T-helper 1 cell (primary cell): ENCODE measurements around the gene SLC7A6.

ENCODE experiments used
- DNase-seq, 5 donors: peaks; one replicate each; pipeline ENCODE4 v3.0.0-alpha.2; 2012 to 2020
- total RNA-seq, 4 donors: gene quantifications; one replicate each; lab custom pipeline; 2026; lab: John Stamatoyannopoulos, UW

SLC7A6 gene
- 199 to 318 (median 270) reads per million in 4 donors for total RNA-seq

DNA sequence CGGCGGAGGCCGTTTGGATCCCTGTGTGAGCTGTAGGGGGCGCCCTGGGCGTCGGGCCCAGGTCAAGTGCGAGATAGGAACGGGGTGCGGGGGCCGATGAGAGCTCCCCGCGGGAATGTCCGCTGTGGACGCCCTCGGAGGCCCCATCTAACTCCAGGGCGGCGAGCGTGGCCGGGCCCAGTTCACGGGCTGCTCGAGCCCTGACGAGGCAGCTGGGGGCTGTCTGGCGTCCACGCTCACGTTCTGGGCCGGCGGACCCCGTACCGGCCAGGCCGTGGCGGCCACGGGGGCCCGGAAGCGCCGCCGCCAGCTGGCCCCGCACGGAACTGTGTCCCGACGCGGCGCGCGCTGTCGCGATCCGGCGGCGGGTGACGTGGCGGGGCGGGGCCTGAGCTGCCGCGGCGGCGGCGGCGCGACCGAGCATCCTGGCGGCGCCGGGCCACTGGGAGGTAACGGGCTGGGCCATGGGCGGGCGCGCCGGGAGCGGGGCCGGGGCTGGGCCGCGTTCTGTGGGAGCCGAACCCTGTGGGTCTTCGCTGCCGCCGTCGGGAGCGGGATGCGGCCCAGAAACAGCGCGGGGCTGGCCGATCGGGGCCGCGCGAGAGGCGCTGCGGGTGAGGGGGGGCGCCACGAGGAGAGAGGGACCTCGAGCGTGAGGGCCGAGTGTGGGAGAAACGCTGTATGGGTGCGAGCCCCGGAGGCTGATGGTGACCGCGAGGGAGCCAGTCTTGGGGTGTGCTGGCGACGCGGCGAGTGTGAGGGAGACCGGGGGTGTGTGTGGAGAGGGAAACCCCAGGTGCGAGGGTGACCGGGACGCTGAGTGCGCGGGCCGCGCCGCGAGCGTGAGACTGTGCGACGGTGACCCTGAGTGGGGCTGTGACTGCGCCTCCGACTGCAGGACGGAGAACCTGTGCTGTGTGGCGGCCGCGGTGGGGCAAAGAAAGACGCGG lies at the start of gene SLC7A6:
Gene SLC7A6, plus strand, starts transcription at position 399 of the 950 bp plus-strand sequence. CDS start 10,201 bp downstream, outside the sequence.
- DNase-seq, result peak; percentile 70 to 88 (median 77)

DNA sequence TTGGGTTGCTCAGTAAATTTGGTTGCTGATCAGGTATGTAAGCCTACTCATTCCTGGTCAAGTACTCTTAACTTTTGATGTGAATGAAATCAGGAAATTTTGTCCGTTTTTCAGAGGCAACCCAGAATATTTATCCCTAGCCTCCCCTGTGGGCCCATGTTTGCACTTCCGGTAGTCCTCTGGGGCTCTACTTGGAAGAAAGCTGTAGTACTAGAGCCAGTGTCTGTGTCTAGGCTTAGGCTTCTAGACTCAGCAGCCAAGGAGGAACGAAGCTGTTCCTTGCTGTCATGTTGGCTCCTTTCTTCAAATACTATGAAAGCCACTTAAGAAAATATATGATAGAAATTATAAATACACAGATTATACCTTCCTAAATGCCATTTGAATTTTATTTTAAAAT lies 49.6 kb upstream of the SLC7A6 start:
- DNase-seq, result no peak

DNA sequence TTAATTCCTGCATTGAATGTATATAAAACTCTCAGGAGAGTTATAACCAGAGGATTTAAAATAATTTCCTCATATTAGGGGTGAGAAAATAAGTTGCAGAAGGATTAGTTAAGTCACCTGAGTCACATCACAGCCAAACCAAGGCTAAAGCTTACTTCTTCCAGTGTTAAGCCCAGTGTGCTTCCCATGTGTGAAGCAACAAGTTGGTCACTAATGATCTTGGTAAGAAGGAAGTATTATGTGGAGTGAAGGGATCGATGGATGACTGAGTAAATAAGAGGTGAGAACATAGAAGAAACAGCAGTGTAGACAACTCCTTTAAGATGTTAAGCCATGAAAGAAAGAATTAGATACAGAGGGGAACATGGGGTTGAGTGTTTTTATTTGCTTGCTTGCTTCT lies 49.0 kb upstream of the SLC7A6 start:
- no peak for DNase-seq

DNA sequence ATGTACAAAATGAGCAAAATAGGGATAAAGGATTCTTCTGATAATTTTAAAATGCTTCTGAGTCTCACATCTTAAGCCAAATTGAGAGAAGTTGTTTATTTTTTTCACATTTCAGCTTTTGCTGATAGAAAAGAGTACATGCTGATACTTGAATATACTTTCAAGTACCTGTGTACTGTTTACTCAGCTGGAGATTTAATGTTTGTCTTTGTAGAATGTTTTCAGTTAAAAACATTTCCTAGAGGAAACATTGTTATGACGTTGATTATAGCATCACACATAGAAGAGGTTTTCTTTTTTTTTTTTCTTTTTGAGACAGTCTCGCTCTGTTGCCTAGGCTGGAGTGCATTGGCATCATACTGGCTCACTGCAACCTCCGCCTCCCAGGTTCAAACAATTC lies 48.1 kb upstream of the SLC7A6 start:
- DNase-seq, result no peak

DNA sequence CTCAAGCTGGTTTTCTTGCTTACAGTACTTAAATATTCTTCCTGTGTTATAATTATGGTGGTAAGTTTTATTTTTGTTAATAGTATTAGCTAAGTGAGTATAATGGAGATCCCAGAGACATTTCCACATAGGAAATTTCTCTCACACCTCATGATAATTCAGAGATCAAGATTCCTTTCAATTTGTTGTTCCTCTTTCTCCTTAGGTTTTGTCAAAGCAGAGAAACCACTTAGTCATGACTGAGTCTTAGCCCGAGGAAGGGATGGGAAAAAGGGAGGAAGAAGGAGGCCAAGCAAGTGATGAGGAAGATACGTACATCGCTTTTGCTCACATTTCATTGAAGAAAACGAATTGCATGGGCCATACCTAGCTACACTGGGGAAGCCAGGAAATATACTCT lies 46.8 kb upstream of the SLC7A6 start:
- DNase-seq, result no peak

DNA sequence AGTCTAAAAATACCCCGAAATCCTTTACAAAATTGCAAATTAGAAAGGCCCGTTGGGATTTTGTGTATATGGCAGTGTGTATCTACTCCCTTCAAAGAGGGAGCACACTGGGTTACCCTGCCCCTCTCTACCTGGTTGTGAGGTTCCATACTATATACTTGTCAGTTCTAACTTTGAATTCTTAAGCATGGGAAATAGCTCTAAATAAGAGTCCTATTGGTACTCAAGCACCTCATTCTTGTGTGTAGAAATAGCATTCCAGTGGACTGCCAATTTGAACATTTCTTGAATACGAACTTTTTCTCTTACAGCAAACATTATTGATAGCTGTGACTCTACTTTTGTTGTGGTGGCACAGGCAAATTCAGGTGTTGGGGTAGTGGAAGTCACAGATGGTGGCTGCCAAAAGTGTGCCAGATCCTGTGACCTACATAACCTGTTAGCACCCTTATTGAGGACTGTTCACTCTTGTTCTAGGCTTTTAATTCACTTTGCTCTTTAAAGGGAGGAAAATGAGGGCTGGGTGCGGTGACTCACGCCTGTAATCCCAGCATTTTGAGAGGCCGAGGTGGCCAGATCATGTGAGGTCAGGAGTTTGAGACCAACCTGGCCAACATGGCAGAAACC lies 44.5 kb upstream of the SLC7A6 start:
- no peak for DNase-seq

DNA sequence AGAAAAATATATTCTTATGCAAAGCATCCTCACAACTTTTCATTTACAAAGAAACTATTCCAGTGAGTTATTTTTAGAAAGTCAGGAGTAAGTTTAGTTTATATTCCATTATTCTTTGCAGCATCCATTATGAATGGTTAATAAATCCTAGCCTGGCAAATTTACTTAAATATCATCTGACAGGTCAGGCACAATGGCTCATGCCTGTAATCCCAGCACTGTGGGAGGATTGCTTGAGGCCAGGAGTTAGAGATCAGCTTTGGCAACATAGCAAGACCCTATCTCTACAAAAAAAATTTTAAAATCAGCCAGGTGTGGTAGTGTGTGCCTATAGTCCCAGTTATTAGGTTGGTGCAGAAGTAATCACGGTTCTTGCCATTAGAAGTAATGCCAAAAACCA lies 41.3 kb upstream of the SLC7A6 start:
- no peak for DNase-seq

DNA sequence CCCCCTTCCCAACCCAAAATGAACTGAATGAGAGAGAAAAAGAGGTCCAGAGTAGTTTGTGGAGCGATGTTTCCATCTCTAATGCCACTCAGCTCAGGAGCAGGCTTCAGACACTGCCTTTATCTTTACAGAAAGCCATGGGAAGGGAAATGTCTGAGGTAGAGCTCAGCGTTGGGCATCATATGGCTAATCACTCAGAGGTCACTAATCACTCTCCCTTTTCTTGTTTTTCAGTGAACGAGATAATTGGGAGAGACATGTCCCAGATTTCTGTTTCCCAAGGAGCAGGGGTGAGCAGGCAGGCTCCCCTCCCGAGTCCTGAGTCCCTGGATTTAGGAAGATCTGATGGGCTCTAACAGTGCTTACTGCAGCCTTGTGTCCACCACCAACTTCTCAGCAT lies 38.2 kb upstream of the SLC7A6 start:
- DNase-seq, result no peak

DNA sequence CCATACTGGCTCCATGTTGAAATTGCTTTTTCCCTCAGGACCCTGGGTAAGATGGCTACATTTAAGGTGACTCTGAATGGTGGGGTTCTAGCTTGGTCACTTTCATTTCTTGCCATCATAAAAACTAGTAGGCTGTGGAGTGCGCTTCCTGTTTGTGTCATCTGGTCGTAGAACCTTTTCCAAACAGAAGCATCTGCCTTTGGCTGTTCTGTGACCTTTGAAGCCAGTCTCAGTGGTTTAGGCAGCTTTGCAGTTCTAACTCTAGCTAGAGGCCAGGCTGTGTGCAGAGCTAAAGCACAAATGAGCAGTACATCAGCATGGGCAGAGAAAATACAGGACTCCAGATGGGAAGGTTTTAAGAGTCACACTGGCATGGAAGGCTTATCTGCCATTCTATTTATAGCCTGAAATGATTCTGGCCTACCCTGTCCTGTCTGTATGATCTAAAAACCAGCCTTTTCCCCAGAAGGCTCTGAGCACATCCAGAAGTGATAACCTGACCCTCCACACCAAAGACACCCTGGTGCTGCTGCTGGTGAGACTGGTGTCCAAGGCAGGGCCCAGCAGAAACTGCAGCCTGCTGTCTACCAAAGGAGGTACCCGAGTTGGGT lies 37.0 kb upstream of the SLC7A6 start:
- DNase-seq, result peak in 1 of 5 donors; percentile 48

DNA sequence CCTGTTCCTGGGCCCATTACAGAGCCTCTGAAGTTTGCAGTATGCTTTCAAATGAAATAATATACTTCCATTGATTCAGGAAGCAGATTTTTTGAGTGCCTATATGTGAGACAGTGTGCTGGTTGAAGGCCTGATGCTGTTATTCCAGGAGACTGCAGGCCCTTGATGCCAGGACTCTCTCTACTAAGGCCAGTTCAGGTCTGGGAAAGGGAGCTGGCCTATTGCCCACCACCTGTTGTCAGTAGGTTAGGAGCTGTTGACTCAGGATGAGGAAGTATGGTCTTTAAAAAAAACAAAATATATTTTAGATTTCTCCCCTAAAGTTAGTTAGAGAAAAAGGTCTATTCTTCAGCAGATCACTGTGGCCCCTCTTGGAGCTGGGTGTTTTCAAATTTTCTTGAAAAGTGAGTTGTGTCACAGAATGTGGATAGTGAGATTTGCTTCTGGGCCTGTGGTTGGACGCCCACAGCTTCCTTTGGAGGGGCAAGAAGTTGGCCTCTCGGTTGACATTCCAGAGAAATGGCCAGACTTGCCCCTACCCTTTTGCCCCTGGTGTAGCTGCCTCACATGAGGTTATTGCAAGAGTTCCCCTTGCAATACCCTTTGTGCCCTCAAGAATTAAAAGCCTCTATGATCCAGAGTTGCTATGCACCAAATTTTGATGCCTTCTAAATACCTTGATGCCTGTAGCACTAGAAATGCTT lies 36.3 kb upstream of the SLC7A6 start:
- no peak for DNase-seq

DNA sequence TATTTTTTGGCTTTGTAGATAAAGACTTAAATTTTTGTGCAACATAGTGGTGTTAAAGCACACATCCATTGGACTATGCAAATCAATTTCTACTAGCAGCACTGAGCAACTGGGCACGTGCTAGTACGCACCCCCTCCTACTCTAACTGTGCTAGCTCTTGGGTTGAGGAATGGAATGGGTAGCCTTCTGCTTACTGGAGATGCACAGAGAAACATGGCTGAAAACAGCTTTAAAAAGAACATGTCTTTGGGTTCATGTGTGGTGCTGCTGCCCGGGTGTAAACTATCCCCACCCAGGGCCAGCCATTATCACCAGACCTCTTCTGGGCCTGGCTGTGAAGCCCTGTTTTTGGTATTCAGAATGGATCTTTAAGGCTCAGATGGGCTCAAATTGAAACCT lies 35.7 kb upstream of the SLC7A6 start:
- DNase-seq, result no peak

DNA sequence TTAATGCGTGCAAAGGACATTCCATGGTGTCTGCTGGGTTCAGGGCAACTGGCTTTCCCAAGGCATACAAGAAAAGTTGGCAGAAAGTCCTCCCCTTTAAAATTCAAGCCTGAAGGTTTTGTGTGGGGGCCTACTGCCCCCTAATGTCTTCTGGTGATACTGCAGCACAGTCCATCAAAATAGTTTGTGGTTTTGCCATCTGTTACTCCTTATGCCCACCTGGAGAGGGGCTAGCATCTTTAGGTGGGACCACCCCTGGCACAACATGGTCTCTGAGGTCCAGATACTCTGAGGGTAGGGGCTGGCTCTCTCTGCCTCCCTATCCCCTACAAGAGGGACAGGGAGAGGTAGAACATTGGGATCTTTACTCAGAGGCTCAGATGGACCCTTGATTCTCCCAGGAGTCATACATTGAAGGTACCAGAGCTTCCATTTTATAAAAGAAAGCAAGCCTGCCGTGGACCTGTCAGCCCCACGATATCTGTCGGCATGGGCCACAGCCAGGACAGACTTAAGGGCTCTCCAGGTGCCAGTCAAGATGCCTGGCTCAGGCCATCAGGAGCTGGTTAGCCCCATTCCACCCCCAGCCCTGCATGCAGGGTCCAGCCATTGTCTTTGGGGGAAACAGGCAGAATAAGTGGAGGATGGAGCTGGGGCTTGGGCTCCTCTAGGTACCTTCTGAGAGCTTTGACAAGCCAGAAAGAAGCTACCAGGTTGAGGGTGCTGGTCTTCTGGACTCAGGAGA lies 34.7 kb upstream of the SLC7A6 start:
- peak in 2 of 5 donors; percentile 17 to 40 for DNase-seq

DNA sequence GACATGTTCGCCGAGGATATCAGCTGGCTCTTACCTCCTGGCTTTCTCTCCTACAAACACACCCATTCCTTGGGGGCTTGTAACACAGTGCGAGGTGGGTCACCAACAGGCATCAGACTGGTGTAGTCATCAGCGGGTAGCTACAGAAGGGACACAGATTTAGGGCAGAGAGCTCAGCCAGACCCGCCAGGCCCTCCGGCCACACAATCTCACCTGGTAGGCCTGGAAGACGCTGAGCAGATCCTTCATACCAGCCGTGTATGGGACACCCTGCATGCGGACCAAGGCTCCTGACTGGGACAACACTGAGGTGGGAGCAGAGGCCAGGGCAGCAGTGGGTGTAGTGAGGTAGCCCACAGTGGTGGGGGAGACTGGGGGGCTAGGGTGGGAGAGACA lies 34.2 kb upstream of the SLC7A6 start:
- DNase-seq, result no peak

DNA sequence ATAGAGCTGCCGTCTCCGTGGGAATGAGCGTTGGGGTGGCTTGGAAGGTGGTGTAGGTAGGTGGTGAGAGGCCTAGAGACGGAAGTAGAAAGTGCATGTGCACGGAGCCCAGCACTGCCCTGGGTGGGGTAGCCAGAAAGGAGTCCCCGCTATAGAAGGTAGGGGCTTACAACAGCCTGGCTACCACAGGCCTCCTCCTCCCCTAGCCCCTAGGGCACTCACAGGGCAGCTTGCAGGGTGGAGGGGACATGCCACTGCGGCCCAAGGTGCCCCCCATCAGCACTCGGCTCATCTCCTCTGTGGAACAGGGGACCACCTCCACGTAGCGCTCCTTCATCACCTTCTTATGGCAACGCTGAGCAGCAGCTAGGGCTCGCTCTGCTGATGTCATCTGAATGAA lies 33.4 kb upstream of the SLC7A6 start:
- DNase-seq, result no peak

DNA sequence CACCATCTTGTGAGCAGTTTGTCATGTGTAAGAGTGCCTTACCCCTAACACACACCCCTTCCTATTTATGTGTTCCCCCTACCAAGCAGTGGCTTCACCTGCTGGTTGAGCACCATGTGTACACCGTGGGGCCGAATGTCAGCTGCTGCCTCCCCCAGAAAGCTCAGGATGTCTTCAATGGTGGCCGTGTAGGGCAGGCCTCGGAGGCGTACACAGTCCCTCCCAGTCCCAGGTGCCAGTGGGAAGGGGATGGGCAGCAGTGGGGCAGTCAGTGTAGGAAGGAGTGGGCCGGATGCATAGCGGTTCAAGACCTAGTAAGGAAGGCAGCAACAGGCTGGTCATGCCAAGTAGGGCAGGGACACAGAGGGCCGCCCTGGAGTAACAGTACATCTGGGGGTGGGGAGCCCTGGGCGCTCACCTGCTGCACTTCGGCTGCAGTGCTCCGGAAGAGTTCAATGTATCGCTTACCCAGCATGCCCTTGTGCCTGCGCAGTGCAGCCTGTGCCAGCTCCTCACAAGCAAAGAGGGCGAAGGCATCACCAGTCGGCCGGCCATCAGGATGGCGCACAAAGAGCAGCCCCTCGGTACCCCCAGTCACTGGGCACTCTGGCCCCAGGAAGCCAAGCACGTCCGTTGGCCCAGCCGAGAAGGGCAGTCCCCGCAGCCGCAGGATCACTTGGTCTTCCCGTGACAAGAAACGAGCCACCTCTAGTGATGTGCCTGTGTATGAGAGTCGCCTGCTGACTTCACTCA lies 32.8 kb upstream of the SLC7A6 start:
- no peak for DNase-seq

DNA sequence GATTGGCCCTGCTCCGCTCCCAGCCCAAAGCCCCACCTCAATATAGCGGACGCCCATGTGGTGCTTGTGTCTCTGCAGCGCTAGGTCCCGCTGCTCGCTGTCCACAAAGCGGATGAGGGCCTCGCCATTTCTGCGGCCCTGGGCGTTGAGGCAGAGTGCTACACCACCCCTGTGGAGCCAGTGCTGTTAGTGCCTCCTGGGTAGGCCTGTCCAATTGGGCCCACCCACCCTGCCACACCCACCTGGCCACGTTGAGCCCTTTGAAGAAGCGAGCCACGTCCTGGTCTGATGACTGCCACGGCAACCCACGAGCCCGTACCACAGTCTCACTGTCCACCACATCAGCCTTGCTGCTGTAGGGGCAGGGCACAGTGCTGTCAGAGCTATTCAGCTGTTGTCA lies 32.0 kb upstream of the SLC7A6 start:
- no peak for DNase-seq

DNA sequence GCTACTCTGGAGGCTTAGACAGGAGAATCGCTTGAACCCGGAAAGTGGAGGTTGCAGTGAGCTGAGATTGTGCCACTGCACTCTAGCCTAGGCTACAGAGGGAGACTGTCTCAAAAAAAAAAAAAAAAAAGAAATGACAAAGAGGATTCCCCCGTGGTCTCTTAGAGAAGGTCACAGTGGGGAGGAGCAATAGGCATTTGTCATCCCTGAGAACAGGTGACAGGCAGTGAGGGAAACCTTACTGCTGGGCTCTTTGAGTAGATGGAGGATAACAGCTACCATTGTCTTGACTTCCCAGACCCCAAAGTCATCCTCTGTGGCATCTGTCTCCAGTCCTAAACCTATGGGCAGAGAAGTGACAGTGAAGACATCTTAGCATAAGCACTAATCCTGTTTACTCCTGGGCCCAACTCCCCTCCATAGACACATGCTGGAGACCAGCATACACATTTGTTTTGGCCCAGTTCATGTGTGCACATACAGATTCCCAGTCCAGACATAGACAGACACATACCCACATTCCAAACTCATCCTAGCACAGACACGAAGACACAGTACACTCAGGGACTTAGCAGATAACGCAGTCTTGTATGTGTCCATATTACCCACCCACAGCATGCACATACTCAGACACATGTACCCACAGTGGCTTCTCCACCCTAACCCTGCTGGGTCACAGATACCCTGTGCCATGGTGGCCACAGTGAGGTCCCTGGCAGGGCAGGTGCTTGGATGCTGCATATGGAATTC lies 31.1 kb upstream of the SLC7A6 start:
- DNase-seq, result no peak

DNA sequence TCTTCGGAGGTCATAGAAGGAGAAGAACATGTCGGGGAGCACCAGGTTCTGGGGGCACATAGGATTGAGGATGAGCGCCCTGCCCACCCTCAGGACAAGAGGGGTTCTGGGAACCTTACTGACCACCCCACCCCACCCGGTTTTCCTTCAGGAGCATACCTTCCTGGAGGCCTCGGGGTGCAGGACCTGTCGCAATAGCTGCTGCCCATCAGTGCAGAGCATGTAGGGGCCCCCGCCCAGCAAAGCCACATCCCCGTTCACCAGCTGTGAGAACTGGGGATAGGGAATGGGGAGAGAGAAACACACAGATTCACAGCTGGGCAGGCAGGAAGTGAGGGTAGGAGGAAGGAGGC lies 30.5 kb upstream of the SLC7A6 start:
- DNase-seq, result no peak

DNA sequence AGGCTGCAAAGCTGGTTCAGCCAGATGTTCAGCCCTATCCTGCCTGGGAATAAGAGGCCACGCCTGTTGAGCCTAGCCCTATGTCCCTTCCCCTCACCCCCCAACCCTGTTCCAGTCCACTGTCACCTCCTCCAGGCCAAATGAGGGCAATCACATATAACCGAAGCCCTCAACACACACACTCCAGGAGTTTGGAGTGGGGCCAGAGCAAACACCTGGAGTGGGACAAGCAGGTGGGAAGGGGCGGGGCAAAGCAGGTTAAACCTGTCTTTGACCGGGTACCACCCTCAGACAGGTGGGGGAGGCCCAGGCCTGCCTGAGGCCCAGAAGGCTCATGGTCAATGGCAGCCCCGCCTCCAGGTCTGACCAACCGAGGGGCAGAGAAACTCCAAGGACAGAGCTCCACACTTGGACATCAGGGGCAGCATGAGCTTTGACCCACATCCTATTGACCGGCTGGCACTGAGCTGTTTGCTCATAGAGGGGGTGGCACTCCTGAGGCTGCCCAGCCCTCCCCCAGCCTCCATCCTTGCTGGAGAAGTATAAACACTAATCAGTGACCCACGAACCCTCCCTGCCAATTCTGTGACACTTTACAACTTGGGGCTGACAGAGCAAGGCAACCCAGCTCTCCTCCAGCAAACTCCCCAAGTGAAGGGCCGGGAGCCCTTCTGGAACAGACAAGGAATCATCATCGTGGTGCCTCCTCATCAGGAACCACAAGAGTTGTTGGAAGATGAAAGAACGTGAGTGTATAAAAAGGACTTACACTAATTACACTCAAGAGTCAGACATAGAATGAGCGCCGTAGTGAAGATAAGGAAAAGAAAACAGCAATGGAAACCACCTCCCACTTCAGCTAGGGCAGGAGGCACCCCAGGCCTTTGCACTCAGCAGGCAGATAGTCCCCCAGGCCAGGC lies 29.9 kb upstream of the SLC7A6 start:
- DNase-seq, result no peak
